ENCODE measurements around the gene TMEM185A.

DNA sequence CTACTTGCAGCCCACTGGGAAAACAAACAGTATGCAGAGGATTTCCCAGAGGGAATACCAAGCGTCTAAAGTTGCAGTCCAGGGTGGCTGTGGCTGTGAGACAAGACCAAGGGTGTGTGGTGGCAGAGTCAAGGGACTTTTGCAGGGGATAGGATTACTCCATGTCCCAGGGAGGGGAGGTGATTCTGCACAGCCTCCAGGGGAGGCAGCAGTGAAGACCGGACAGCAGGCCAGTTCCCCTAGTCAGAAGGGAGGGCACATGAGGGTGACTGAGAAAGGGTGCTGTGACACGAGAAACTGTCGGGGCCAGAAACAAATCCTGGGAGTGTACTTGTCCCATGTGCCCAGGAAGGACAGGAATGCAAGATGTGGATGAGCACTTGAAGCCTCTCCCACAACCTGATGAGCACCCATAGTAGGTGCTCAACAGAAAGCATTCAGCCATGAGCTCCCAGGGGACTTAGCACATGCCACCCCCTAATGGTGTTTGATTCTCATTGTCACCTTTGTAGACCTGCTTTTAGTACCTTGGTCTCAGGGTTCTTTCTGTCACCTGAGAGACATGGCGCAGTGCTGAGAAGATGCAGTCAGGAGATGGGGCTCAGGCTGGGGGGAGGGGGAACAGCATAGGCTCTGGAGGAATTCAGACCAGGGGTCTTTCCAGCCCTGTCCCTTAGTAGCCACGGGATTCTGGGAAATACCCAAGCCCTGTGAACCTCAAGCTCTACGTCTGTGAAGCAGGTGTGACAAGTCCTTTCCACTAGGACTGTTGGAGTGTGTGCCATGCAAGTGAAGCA is 63.8 kb downstream of the TMEM185A start:
- no peak for TF ChIP-seq POLR2A (IDR thresholded peaks at IDR 0.05)
- TF ChIP-seq, protein P1, sequence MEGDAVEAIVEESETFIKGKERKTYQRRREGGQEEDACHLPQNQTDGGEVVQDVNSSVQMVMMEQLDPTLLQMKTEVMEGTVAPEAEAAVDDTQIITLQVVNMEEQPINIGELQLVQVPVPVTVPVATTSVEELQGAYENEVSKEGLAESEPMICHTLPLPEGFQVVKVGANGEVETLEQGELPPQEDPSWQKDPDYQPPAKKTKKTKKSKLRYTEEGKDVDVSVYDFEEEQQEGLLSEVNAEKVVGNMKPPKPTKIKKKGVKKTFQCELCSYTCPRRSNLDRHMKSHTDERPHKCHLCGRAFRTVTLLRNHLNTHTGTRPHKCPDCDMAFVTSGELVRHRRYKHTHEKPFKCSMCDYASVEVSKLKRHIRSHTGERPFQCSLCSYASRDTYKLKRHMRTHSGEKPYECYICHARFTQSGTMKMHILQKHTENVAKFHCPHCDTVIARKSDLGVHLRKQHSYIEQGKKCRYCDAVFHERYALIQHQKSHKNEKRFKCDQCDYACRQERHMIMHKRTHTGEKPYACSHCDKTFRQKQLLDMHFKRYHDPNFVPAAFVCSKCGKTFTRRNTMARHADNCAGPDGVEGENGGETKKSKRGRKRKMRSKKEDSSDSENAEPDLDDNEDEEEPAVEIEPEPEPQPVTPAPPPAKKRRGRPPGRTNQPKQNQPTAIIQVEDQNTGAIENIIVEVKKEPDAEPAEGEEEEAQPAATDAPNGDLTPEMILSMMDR (IDR thresholded peaks at IDR 0.05) = no peak

Data from prostate gland (tissue), 2 donors.